Activated naive CD4-positive, alpha-beta T cell treated with anti-CD3 and anti-CD28 coated beads, Interleukin-2, amount 50 U/mL, for 72 hours (primary cell): ENCODE results near the gene METTL3. TPM values are rescaled to one million over a fixed set of nuclear protein-coding genes. Genes with fewer than 3 reads are reported as not detected.

ENCODE experiments used
- ATAC-seq, 2 donors: fragments of 150-1000 bp; cut with Tn5 transposase; 2 replicates each; pipeline ENCODE4 v1.10.0; 2021; ENCODE audit warnings: mild to moderate bottlenecking in 2 of 2, moderate library complexity in 2 of 2
- DNase-seq, 2 donors: peaks; one replicate each; pipeline ENCODE4 v3.0.0; 2021 to 2022; ENCODE audit warnings: low spot score in 2 of 2
- H3K27ac Mint-ChIP-seq, 2 donors: one replicate each; pipeline ENCODE4 v1.8.0; 2022; ENCODE audit warnings: mild to moderate bottlenecking in 2 of 2, mixed read lengths in 2 of 2
- H3K36me3 Mint-ChIP-seq, 2 donors: one replicate each; pipeline ENCODE4 v1.8.0; 2022; ENCODE audit warnings: mixed read lengths in 2 of 2
- H3K9me3 Mint-ChIP-seq, 2 donors: one replicate each; pipeline ENCODE4 v1.8.0; 2022; ENCODE audit warnings: mixed read lengths in 2 of 2
- total RNA-seq, 2 donors: library from RNA; stranded (reverse); gene quantifications; one replicate each; pipeline ENCODE4 v1.2.3, GENCODE V29; 2022

Gene METTL3
- total RNA-seq, 2 donors from 2014 or later = 60.6 to 74.9 TPM

GRCh38 chr14:21533294-21533693 is 22.2 kb upstream of the METTL3 start:
- ATAC-seq = no peak
- Mint-ChIP-seq H3K36me3 (peaks cover 5 to 6% of the 10 kb centered on the region in 2 donors), H3K27ac (no peak overlapping the region), H3K9me3 (no peaks in the 10 kb centered on the region)
- DNase-seq = no peak

- Mint-ChIP-seq H3K36me3 (no peaks in the 10 kb centered on the region), H3K27ac (no peak overlapping the region), H3K9me3 (no peaks in the 10 kb centered on the region)
- no peak for DNase-seq
- ATAC-seq = no peak
Observed at GRCh38 chr14:21529515-21529914, 18.4 kb upstream of the METTL3 start.

- Mint-ChIP-seq H3K36me3 (no peaks in the 10 kb centered on the region), H3K9me3 (no peaks in the 10 kb centered on the region), H3K27ac (no peak overlapping the region)
- no peak for ATAC-seq
- no peak for DNase-seq
Observed at GRCh38 chr14:21528381-21529348, 17.5 kb upstream of the METTL3 start.

GRCh38 chr14:21527318-21527679 is 16.2 kb upstream of the METTL3 start:
- H3K9me3 Mint-ChIP-seq = no peaks in the 10 kb centered on the region
- no peak for ATAC-seq
- DNase-seq = no peak
- peak overlapping the region in 1 of 2 donors; percentile 21 for H3K27ac Mint-ChIP-seq
- no peaks in the 10 kb centered on the region for H3K36me3 Mint-ChIP-seq

GRCh38 chr14:21526672-21527317 is 15.7 kb upstream of the METTL3 start:
- DNase-seq (no peak), ATAC-seq (no peak)
- Mint-ChIP-seq H3K27ac (peak overlapping the region in 1 of 2 donors; percentile 43), H3K9me3 (no peaks in the 10 kb centered on the region), H3K36me3 (no peaks in the 10 kb centered on the region)

- DNase-seq (peak in 1 of 2 donors; percentile 64), ATAC-seq (peak; percentile 90 to 93)
- H3K36me3 Mint-ChIP-seq = no peaks in the 10 kb centered on the region
- H3K27ac Mint-ChIP-seq = peak within 1 kb of the TSS; percentile 43 to 68
- H3K9me3 Mint-ChIP-seq = no peaks in the 10 kb centered on the region
Observed at GRCh38 chr14:21525962-21526671, 15.0 kb upstream of the METTL3 start, which contains the start of gene SALL2. TSS of gene SALL2 (minus strand) at chr14:21526346. CDS start at chr14:21526127, 219 bp downstream.

- Mint-ChIP-seq H3K9me3 (no peaks in the 10 kb centered on the region), H3K36me3 (no peaks in the 10 kb centered on the region), H3K27ac (peak overlapping the region; percentile 32 to 43)
- ATAC-seq (no peak), DNase-seq (no peak)
Observed at GRCh38 chr14:21525571-21525961, 14.4 kb upstream of the METTL3 start.

GRCh38 chr14:21524575-21525490 is 13.7 kb upstream of the METTL3 start:
- DNase-seq (no peak), ATAC-seq (no peak)
- H3K9me3 Mint-ChIP-seq = no peaks in the 10 kb centered on the region
- H3K36me3 Mint-ChIP-seq = no peaks in the 10 kb centered on the region
- peak overlapping the region in 1 of 2 donors; percentile 43 for H3K27ac Mint-ChIP-seq

- no peak for DNase-seq
- H3K27ac Mint-ChIP-seq = no peak overlapping the region
Observed at GRCh38 chr14:21523203-21523602, 12.1 kb upstream of the METTL3 start.

GRCh38 chr14:21521501-21521900 is 10.4 kb upstream of the METTL3 start:
- Mint-ChIP-seq H3K36me3 (no peaks in the 10 kb centered on the region), H3K9me3 (no peaks in the 10 kb centered on the region), H3K27ac (no peak overlapping the region)
- DNase-seq (no peak), ATAC-seq (no peak)

More at GRCh38 chr14:21523203-21523602, 12.1 kb upstream of the METTL3 start:
- no peaks in the 10 kb centered on the region for H3K9me3 Mint-ChIP-seq
- H3K36me3 Mint-ChIP-seq = no peaks in the 10 kb centered on the region
- ATAC-seq = no peak

GRCh38 chr14:21520767-21521166 is 9.6 kb upstream of the METTL3 start:
- no peak for DNase-seq
- H3K36me3 Mint-ChIP-seq = no peaks in the 10 kb centered on the region
- no peak overlapping the region for H3K27ac Mint-ChIP-seq
- H3K9me3 Mint-ChIP-seq = no peaks in the 10 kb centered on the region
- no peak for ATAC-seq

- Mint-ChIP-seq H3K27ac (no peak overlapping the region), H3K9me3 (no peaks in the 10 kb centered on the region), H3K36me3 (no peaks in the 10 kb centered on the region)
- DNase-seq = no peak
- no peak for ATAC-seq
Observed at GRCh38 chr14:21518725-21519124, 7.6 kb upstream of the METTL3 start.

GRCh38 chr14:21514341-21514740 is 3.2 kb upstream of the METTL3 start:
- DNase-seq (no peak), ATAC-seq (no peak)
- Mint-ChIP-seq H3K9me3 (no peaks in the 10 kb centered on the region), H3K36me3 (peaks cover 20 to 25% of the 10 kb centered on the region in 2 donors), H3K27ac (no peak overlapping the region)

- DNase-seq (no peak), ATAC-seq (no peak)
- Mint-ChIP-seq H3K9me3 (no peaks in the 10 kb centered on the region), H3K27ac (peak overlapping the region; percentile 93 to 95), H3K36me3 (peaks cover 20 to 50% of the 10 kb centered on the region in 2 donors)
Observed at GRCh38 chr14:21509432-21510143, 1.6 kb downstream of the METTL3 start.

- H3K9me3 Mint-ChIP-seq = no peaks in the 10 kb centered on the region
- peak overlapping the region in 1 of 2 donors; percentile 27 for H3K27ac Mint-ChIP-seq
- peaks cover 24 to 42% of the 10 kb centered on the region in 2 donors for H3K36me3 Mint-ChIP-seq
- ATAC-seq = no peak
- no peak for DNase-seq
Observed at GRCh38 chr14:21506557-21506956, 4.6 kb downstream of the METTL3 start.
